ENCODE measurements around the gene IFT122.
"Not testable (repeated sequence)": the region's sequence is repeated elsewhere in the genome, so short reads cannot be mapped to it uniquely, and the experiment has no call there.

The IFT122 gene

GRCh38 chr3:129486664-129487035, 46.6 kb downstream of the IFT122 start:
- H3K9ac ChIP-seq (ENCODE audit: low read length), result no peak overlapping the region
- H4K8ac ChIP-seq (ENCODE audit: low read depth, low read length), result peak overlapping the region; percentile 87
- peak overlapping the region; percentile 68 for H2AFZ ChIP-seq (ENCODE audit: insufficient read depth, low read length, poor library complexity)
- DNase-seq, result no peak
- peak overlapping the region; percentile 94 for H3K18ac ChIP-seq (ENCODE audit: low read length)
- peak overlapping the region; percentile 97 for H2BK5ac ChIP-seq (ENCODE audit: low read depth, low read length, poor library complexity)
- peak overlapping the region; percentile 99 for H4K91ac ChIP-seq (ENCODE audit: low read depth, low read length)
- H3K27me3 ChIP-seq (ENCODE audit: insufficient read depth, low read length), result no peaks in the 10 kb centered on the region
- peak overlapping the region; percentile 99 for H2BK120ac ChIP-seq (ENCODE audit: insufficient read depth, low read length, poor library complexity)
- peak overlapping the region; percentile 98 for H2AK5ac ChIP-seq (ENCODE audit: low read length)
- peak overlapping the region; percentile 71 for H4K12ac ChIP-seq (ENCODE audit: low read depth, low read length)
- H3K9me3 ChIP-seq (ENCODE audit: insufficient read depth, low read depth, low read length), result no peaks in the 10 kb centered on the region
- H3K36me3 ChIP-seq (ENCODE audit: control insufficient read depth in 1 of 2, insufficient read depth in 2 of 2, low read length in 2 of 2), result peaks cover 3 to 9% of the 10 kb centered on the region in 2 experiments
- peak overlapping the region; percentile 94 for H2BK12ac ChIP-seq (ENCODE audit: low read length)
- peak overlapping the region; percentile 95 for H3K4ac ChIP-seq (ENCODE audit: low read depth, low read length)
- H3K4me2 ChIP-seq (ENCODE audit: low read length), result peak overlapping the region; percentile 36
- peak overlapping the region; percentile 99 for H3K27ac ChIP-seq (ENCODE audit: low read depth, low read length)
- peak overlapping the region; percentile 91 for H3K14ac ChIP-seq (ENCODE audit: low read length)
- peaks cover 14% of the 10 kb centered on the region for H3K79me2 ChIP-seq (ENCODE audit: control insufficient read depth, insufficient read depth, low read length, poor library complexity)
- no peak overlapping the region for H3K23ac ChIP-seq (ENCODE audit: low read length)
- H3K4me1 ChIP-seq (ENCODE audit: control insufficient read depth in 1 of 2, insufficient read depth in 2 of 2, low read length in 2 of 2), result peaks cover 46 to 53% of the 10 kb centered on the region in 2 experiments
- no CpG with 5 or more reads among the region's 2 CpGs for WGBS (ENCODE audit: extremely low coverage, insufficient coverage, insufficient read length)
- no peak overlapping the region for H3K4me3 ChIP-seq (ENCODE audit: low read depth, low read length)
- peaks cover 50% of the 10 kb centered on the region for H3K79me1 ChIP-seq (ENCODE audit: low read length)

- Histone ChIP-seq H3K79me2 (ENCODE audit: control insufficient read depth, insufficient read depth, low read length, poor library complexity) (peaks cover 14% of the 10 kb centered on the region), H3K14ac (ENCODE audit: low read length) (peak overlapping the region; percentile 91), H3K4me3 (ENCODE audit: low read depth, low read length) (no peak overlapping the region), H3K27ac (ENCODE audit: low read depth, low read length) (peak overlapping the region; percentile 99), H3K4me2 (ENCODE audit: low read length) (peak overlapping the region; percentile 8), H3K4me1 (ENCODE audit: control insufficient read depth in 1 of 2, insufficient read depth in 2 of 2, low read length in 2 of 2) (peaks cover 45 to 46% of the 10 kb centered on the region in 2 experiments), H2AFZ (ENCODE audit: insufficient read depth, low read length, poor library complexity) (peak overlapping the region; percentile 38), H3K23ac (ENCODE audit: low read length) (no peak overlapping the region), H3K36me3 (ENCODE audit: control insufficient read depth in 1 of 2, insufficient read depth in 2 of 2, low read length in 2 of 2) (peaks cover 0 to 6% of the 10 kb centered on the region in 2 experiments), H3K9ac (ENCODE audit: low read length) (no peak overlapping the region), H2BK120ac (ENCODE audit: insufficient read depth, low read length, poor library complexity) (peak overlapping the region; percentile 99), H4K91ac (ENCODE audit: low read depth, low read length) (peak overlapping the region; percentile 99), H3K4ac (ENCODE audit: low read depth, low read length) (peak overlapping the region; percentile 90), H3K79me1 (ENCODE audit: low read length) (peaks cover 49% of the 10 kb centered on the region), H2AK5ac (ENCODE audit: low read length) (peak overlapping the region; percentile 82), H3K18ac (ENCODE audit: low read length) (peak overlapping the region; percentile 79), H2BK12ac (ENCODE audit: low read length) (peak overlapping the region; percentile 63), H2BK5ac (ENCODE audit: low read depth, low read length, poor library complexity) (peak overlapping the region; percentile 97), H4K8ac (ENCODE audit: low read depth, low read length) (peak overlapping the region; percentile 67), H3K27me3 (ENCODE audit: insufficient read depth, low read length) (no peaks in the 10 kb centered on the region), H3K9me3 (ENCODE audit: insufficient read depth, low read depth, low read length) (no peaks in the 10 kb centered on the region), H4K12ac (ENCODE audit: low read depth, low read length) (peak overlapping the region; percentile 45)
- WGBS (ENCODE audit: extremely low coverage, insufficient coverage, insufficient read length), result no CpG with 5 or more reads among the region's 13 CpGs
- no peak for DNase-seq
Measured at GRCh38 chr3:129487183-129487867, 47.3 kb downstream of the IFT122 start.

DNA sequence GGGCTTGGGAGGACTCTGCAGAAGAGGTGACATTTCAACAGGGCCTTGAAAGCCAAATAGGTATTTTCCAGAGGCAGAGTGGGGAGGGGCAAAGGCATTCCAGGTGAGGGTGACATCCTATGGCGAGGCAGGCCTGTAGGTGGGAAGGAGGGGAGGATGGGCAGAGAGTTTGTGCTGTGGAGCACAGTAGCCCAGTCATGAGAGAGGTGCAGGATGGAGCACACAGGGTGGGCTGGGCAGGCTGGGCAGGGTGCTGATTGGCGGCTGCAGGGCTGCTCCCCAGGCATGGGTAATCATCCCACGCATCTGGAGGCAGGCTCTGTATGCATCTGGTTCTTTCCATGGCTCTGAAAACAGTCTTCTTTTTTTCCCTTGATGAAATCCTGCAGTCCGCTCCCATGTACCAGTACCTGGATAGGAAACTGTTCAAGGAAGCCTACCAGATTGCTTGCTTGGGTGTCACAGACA, 47.9 kb downstream of the IFT122 start:
- H4K91ac ChIP-seq (ENCODE audit: low read depth, low read length), result peak overlapping the region; percentile 99
- H4K12ac ChIP-seq (ENCODE audit: low read depth, low read length); H3K27me3 ChIP-seq (ENCODE audit: insufficient read depth, low read length); H3K4ac ChIP-seq (ENCODE audit: low read depth, low read length); H3K36me3 ChIP-seq (ENCODE audit: control insufficient read depth in 1 of 2, insufficient read depth in 2 of 2, low read length in 2 of 2); H2AFZ ChIP-seq (ENCODE audit: insufficient read depth, low read length, poor library complexity); H4K8ac ChIP-seq (ENCODE audit: low read depth, low read length); H3K9me3 ChIP-seq (ENCODE audit: insufficient read depth, low read depth, low read length); H3K9ac ChIP-seq (ENCODE audit: low read length); H3K23ac ChIP-seq (ENCODE audit: low read length); DNase-seq; H3K4me3 ChIP-seq (ENCODE audit: low read depth, low read length): not testable (repeated sequence)
- peak overlapping the region; percentile 97 for H2BK5ac ChIP-seq (ENCODE audit: low read depth, low read length, poor library complexity)
- H3K27ac ChIP-seq (ENCODE audit: low read depth, low read length), result peak overlapping the region; percentile 99
- H3K79me2 ChIP-seq (ENCODE audit: control insufficient read depth, insufficient read depth, low read length, poor library complexity), result peaks cover 14% of the 10 kb centered on the region
- H3K14ac ChIP-seq (ENCODE audit: low read length), result peak overlapping the region; percentile 91
- peak overlapping the region; percentile 79 for H3K18ac ChIP-seq (ENCODE audit: low read length)
- peak overlapping the region; percentile 53 for H2AK5ac ChIP-seq (ENCODE audit: low read length)
- H3K4me1 ChIP-seq (ENCODE audit: control insufficient read depth in 1 of 2, insufficient read depth in 2 of 2, low read length in 2 of 2), result peaks cover 43 to 44% of the 10 kb centered on the region in 2 experiments
- peak overlapping the region; percentile 8 for H3K4me2 ChIP-seq (ENCODE audit: low read length)
- peak overlapping the region; percentile 99 for H2BK120ac ChIP-seq (ENCODE audit: insufficient read depth, low read length, poor library complexity)
- peaks cover 48% of the 10 kb centered on the region for H3K79me1 ChIP-seq (ENCODE audit: low read length)
- peak overlapping the region; percentile 25 for H2BK12ac ChIP-seq (ENCODE audit: low read length)
- no CpG with 5 or more reads among the region's 4 CpGs for WGBS (ENCODE audit: extremely low coverage, insufficient coverage, insufficient read length)

GRCh38 chr3:129489258-129489657, 49.2 kb downstream of the IFT122 start:
- Histone ChIP-seq H3K79me2 (ENCODE audit: control insufficient read depth, insufficient read depth, low read length, poor library complexity) (peaks cover 12% of the 10 kb centered on the region), H4K91ac (ENCODE audit: low read depth, low read length) (peak overlapping the region; percentile 27), H2BK12ac (ENCODE audit: low read length) (peak overlapping the region; percentile 13), H3K4me1 (ENCODE audit: control insufficient read depth in 1 of 2, insufficient read depth in 2 of 2, low read length in 2 of 2) (peaks cover 34 to 38% of the 10 kb centered on the region in 2 experiments), H3K79me1 (ENCODE audit: low read length) (peaks cover 49% of the 10 kb centered on the region), H2BK120ac (ENCODE audit: insufficient read depth, low read length, poor library complexity) (peak overlapping the region; percentile 49), H2AK5ac (ENCODE audit: low read length) (peak overlapping the region; percentile 28)
- not testable (repeated sequence) for H3K23ac ChIP-seq (ENCODE audit: low read length); H3K4me3 ChIP-seq (ENCODE audit: low read depth, low read length); H2BK5ac ChIP-seq (ENCODE audit: low read depth, low read length, poor library complexity); H3K14ac ChIP-seq (ENCODE audit: low read length); H3K9ac ChIP-seq (ENCODE audit: low read length); H3K36me3 ChIP-seq (ENCODE audit: control insufficient read depth in 1 of 2, insufficient read depth in 2 of 2, low read length in 2 of 2); DNase-seq; H4K12ac ChIP-seq (ENCODE audit: low read depth, low read length); H3K18ac ChIP-seq (ENCODE audit: low read length); H3K27me3 ChIP-seq (ENCODE audit: insufficient read depth, low read length); H3K4ac ChIP-seq (ENCODE audit: low read depth, low read length); H2AFZ ChIP-seq (ENCODE audit: insufficient read depth, low read length, poor library complexity); H4K8ac ChIP-seq (ENCODE audit: low read depth, low read length); H3K9me3 ChIP-seq (ENCODE audit: insufficient read depth, low read depth, low read length); H3K27ac ChIP-seq (ENCODE audit: low read depth, low read length); H3K4me2 ChIP-seq (ENCODE audit: low read length)
- WGBS (ENCODE audit: extremely low coverage, insufficient coverage, insufficient read length), result no CpG with 5 or more reads among the region's 10 CpGs

Measured in trophoblast cell (in vitro differentiated cells and primary cell).